SK-N-SH (cell line): ENCODE measurements around the gene KCNN3. TPM values are rescaled to one million over a fixed set of nuclear protein-coding genes. Genes with fewer than 3 reads are reported as not detected.
A peak's percentile ranks its signal among the peaks of the same experiment; 100 is the strongest.

ENCODE experiments used
- CTCF ChIA-PET: fragments of 300-600, 350-600 bp; formaldehyde crosslinking; extraction: SDS; loops from one replicate; lab custom pipeline; 2021; lab: Yijun Ruan, JAX
- POLR2A ChIA-PET: fragments of 350-600 bp; sonication (Branson Sonifier 250); formaldehyde crosslinking; extraction: SDS; loops from one replicate; lab custom pipeline; 2020; ENCODE audit warnings: antibody characterized with exemption, inconsistent platforms; lab: Yijun Ruan, JAX
- DNase-seq: peaks from one replicate; pipeline ENCODE4 v3.0.0; 2012
- H2AFZ ChIP-seq: fragments of 200-600 bp; sonication (generic); 2 replicates; pipeline ENCODE4 v1.8.1; 2016; ENCODE audit warnings: antibody characterized with exemption, mild to moderate bottlenecking, low read depth
- H3F3A ChIP-seq: fragments of 200-600 bp; sonication (generic); replicated peaks from 2 replicates; pipeline ENCODE3; 2016; ENCODE audit warnings: antibody characterized with exemption, mild to moderate bottlenecking; ENCODE audit not compliant: insufficient read depth
- H3K27ac ChIP-seq, 2 experiments: fragments of 200-500 bp in 1 of 2; fragments of 200-600 bp in 1 of 2; sonication (Bioruptor generic) in 1 of 2; sonication (generic), shearing (Covaris generic) in 1 of 2; 2 replicates each; pipeline versions ENCODE4 v1.5.1 to v1.6.1; 2014 to 2016; ENCODE audit warnings: low read depth in 2 of 2, inconsistent platforms in 1 of 2, low read length in 1 of 2, mild to moderate bottlenecking in 1 of 2, mixed read lengths in 1 of 2
- H3K27me3 ChIP-seq: fragments of 200-600 bp; sonication (generic), shearing (Covaris generic); 2 replicates; pipeline ENCODE4 v1.6.1; 2016; ENCODE audit warnings: mixed run types; ENCODE audit not compliant: insufficient read depth
- H3K36me3 ChIP-seq, 2 experiments: fragments of 200-500 bp in 1 of 2; fragments of 200-600 bp in 1 of 2; sonication (Bioruptor generic) in 1 of 2; sonication (generic) in 1 of 2; replicated peaks in 1 of 2; 2 replicates each; pipeline versions ENCODE3 to v1.5.1; 2014 to 2016; ENCODE audit warnings: low read length in 1 of 2, mild to moderate bottlenecking in 1 of 2; ENCODE audit not compliant: insufficient read depth in 2 of 2, control insufficient read depth in 1 of 2
- H3K4me1 ChIP-seq, 2 experiments: fragments of 200-500 bp in 1 of 2; fragments of 200-600 bp in 1 of 2; sonication (Bioruptor generic) in 1 of 2; sonication (generic), shearing (Covaris generic) in 1 of 2; 2 replicates each; pipeline versions ENCODE4 v1.5.1 to v1.6.1; 2014 to 2016; ENCODE audit warnings: low read depth in 1 of 2, low read length in 1 of 2, mixed run types in 1 of 2; ENCODE audit not compliant: insufficient read depth in 2 of 2, control insufficient read depth in 1 of 2
- H3K4me2 ChIP-seq: fragments of 200-600 bp; sonication (generic), shearing (Covaris generic); 2 replicates; pipeline ENCODE4 v1.6.1; 2017; ENCODE audit warnings: mixed run types
- H3K4me3 ChIP-seq, 2 experiments: fragments of 200-500 bp in 1 of 2; fragments of 200-600 bp in 1 of 2; sonication (Bioruptor generic) in 1 of 2; sonication (generic), shearing (Covaris generic) in 1 of 2; 2 replicates each; pipeline versions ENCODE4 v1.5.1 to v1.8.1; 2014 to 2016; ENCODE audit warnings: low read depth in 2 of 2, inconsistent platforms in 1 of 2, low read length in 1 of 2, mild to moderate bottlenecking in 1 of 2, mixed read lengths in 1 of 2, moderate library complexity in 1 of 2
- H3K79me2 ChIP-seq: fragments of 200-600 bp; sonication (generic); 2 replicates; pipeline ENCODE4 v1.8.1; 2017; ENCODE audit warnings: mild to moderate bottlenecking; ENCODE audit not compliant: insufficient read depth
- H3K9ac ChIP-seq: fragments of 200-600 bp; sonication (generic); 2 replicates; pipeline ENCODE4 v1.6.1; 2017; ENCODE audit warnings: mixed run types
- H3K9me2 ChIP-seq: fragments of 200-600 bp; sonication (generic); 2 replicates; pipeline ENCODE4 v1.6.1; 2017; ENCODE audit warnings: mixed run types
- H3K9me3 ChIP-seq: fragments of 200-600 bp; sonication (generic); 2 replicates; pipeline ENCODE4 v1.6.1; 2017; ENCODE audit warnings: mixed run types, mild to moderate bottlenecking, moderate library complexity
- H4K20me1 ChIP-seq: fragments of 200-600 bp; sonication (generic); 2 replicates; pipeline ENCODE4 v1.6.1; 2017; ENCODE audit warnings: mild to moderate bottlenecking, mixed run types; ENCODE audit not compliant: insufficient read depth
- EZH2phosphoT487 ChIP-seq: fragments of 200-600 bp; sonication (generic); IDR thresholded peaks from 2 replicates; pipeline ENCODE4 v1.6.1; 2017; ENCODE audit warnings: low read depth, mixed run types, mild to moderate bottlenecking, antibody characterized with exemption, moderate library complexity, borderline replicate concordance
- FOSL2 ChIP-seq: IDR thresholded peaks from 2 replicates; pipeline ENCODE4 v1.4.0; 2012; ENCODE audit warnings: low read depth, mild to moderate bottlenecking, moderate library complexity, borderline replicate concordance
- FOXJ3 ChIP-seq: sonication (generic); formaldehyde crosslinking; IDR thresholded peaks from 2 replicates; pipeline ENCODE4 v1.5.1; 2020; ENCODE audit warnings: mild to moderate bottlenecking, missing genetic modification reagents
- JUND ChIP-seq: IDR thresholded peaks from 2 replicates; pipeline ENCODE4 v1.4.0; 2012
- MAX ChIP-seq: IDR thresholded peaks from 2 replicates; pipeline ENCODE4 v1.4.0; 2012; ENCODE audit warnings: low read depth
- NFIC ChIP-seq: IDR thresholded peaks from 2 replicates; pipeline ENCODE4 v1.4.0; 2012; ENCODE audit warnings: borderline replicate concordance
- NRF1 ChIP-seq: IDR thresholded peaks from 2 replicates; pipeline ENCODE4 v1.6.1; 2012; ENCODE audit warnings: low read depth, mild to moderate bottlenecking, low read length
- RAD21 ChIP-seq: IDR thresholded peaks from 2 replicates; pipeline ENCODE4 v1.6.1; 2012; ENCODE audit warnings: mild to moderate bottlenecking, low read length
- RCOR1 ChIP-seq: fragments of 150-350 bp; IDR thresholded peaks from 2 replicates; pipeline ENCODE4 v1.6.1; 2017; ENCODE audit warnings: antibody characterized with exemption, low read length
- RFX5 ChIP-seq: IDR thresholded peaks from 2 replicates; pipeline ENCODE4 v1.6.1; 2012; ENCODE audit warnings: mild to moderate bottlenecking, improper control_type of control experiment, low read length
- SIN3A ChIP-seq: IDR thresholded peaks from 2 replicates; pipeline ENCODE4 v1.6.1; 2012; ENCODE audit warnings: low read depth, mild to moderate bottlenecking, low read length, moderate library complexity, borderline replicate concordance
- USF1 ChIP-seq: IDR thresholded peaks from 2 replicates; pipeline ENCODE4 v1.4.0; 2012; ENCODE audit warnings: low read depth, borderline replicate concordance
- YY1 ChIP-seq: IDR thresholded peaks from 2 replicates; pipeline ENCODE4 v1.4.0; 2012; ENCODE audit warnings: low read depth, mild to moderate bottlenecking
- WGBS: methylation state at CpG from one replicate; pipeline ENCODE4 v1.1.6; 2017; ENCODE audit warnings: low lambda C conversion rate; 5-methylcytosine and 5-hydroxymethylcytosine counted together
- polyA plus RNA-seq, 3 experiments: library from polyadenylated mRNA; depleted of rRNA; stranded (reverse); fragments of >200 nt; gene quantifications; 2 replicates each; pipeline ENCODE4 v1.2.3, GENCODE V29; 2012
- TF ChIP-seq, protein P1 (sequence below): fragments of 150-350 bp; IDR thresholded peaks from 2 replicates; pipeline ENCODE4 v1.6.1; 2017; ENCODE audit warnings: antibody characterized with exemption, low read length, low read depth, borderline replicate concordance

The KCNN3 gene
- polyA plus RNA-seq, 1 of the 3 experiments (the other 2 are of a cell fraction): 0.16 TPM

- Histone ChIP-seq H3K36me3 (no peaks in the 10 kb centered on the region), H3K9ac (peak overlapping the region; percentile 41; the same call in 1 of the 2 replicates), H3K9me2 (no peaks in the 10 kb centered on the region), H3K27ac (no peak overlapping the region; a peak in 1 of 4 replicates), H3K4me1 (peaks cover 14 to 40% of the 10 kb centered on the region in 2 experiments), H3K4me3 (peak overlapping the region; percentile 37 to 59), H3F3A (peaks cover 4% of the 10 kb centered on the region), H3K79me2 (no peaks in the 10 kb centered on the region), H3K9me3 (no peaks in the 10 kb centered on the region), H4K20me1 (no peaks in the 10 kb centered on the region), H3K4me2 (peak overlapping the region; percentile 94), H2AFZ (peak overlapping the region; percentile 86), H3K27me3 (peaks cover 8% of the 10 kb centered on the region; the same call in 1 of the 2 replicates)
- DNase-seq: peak; percentile 80
- 20% methylated on average over 14 of the region's 26 CpGs for WGBS
- POLR2A ChIA-PET: interaction anchor here (0.8 to 1.2 kb wide), 2 partner anchors 14 to 24 kb away, joined by 3 to 4 read pairs; no protein-coding TSS in a partner anchor
- TF ChIP-seq NFIC (peak; percentile 60; the same call in 1 of the 2 replicates), RAD21 (no peak), RCOR1 (0 out of 2 replicates have a peak, but pooled peaks have one; percentile 40)
- CTCF ChIA-PET: interaction anchor here (0.8 to 6.2 kb wide), 14 partner anchors 9 to 310 kb away, joined by 3 to 58 read pairs (median 4); no protein-coding TSS in a partner anchor
Measured at GRCh38 chr1:154869351-154870114, 548 bp downstream of the KCNN3 start.

DNA sequence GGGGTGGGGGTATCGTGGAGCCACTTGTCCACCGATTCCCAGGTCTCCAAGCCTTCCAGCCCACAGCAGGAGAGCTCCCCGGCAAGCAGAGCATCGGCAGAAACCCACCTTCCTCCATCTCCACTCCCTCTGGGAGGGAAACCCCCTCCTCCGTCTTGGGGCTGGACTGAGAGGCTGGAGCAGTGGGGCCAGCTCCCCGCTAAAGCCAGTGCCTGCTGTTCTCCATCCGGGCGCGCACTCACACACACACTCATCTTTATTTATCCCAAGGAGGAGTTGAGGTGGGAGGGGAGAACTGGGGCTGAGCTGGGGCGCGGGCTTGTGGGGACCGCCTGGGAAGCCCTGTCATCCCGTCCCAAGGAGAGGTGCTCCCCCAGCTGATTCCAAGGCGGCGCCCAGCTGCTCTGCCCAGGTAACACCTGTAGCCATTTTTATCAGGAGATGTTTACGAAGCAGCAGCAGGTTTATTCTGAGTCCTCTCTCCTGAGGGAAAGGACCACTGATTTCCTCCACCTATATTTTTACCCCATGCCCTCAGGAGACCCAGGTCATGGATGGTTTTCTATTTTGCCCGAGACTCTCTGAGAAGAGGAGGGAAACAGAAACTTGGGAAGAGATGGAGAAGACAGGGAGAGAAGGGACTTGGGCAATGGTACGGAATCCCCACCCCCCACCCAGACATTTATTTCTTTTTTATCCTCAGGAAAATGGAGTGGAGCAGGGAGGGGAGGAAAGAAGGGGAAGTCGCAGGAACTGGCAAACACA is 2.1 kb downstream of the KCNN3 start:
- Histone ChIP-seq H3K4me3 (peak overlapping the region; percentile 37 to 59), H4K20me1 (no peaks in the 10 kb centered on the region), H3K36me3 (no peaks in the 10 kb centered on the region), H3F3A (peaks cover 4% of the 10 kb centered on the region), H2AFZ (peak overlapping the region; percentile 77; the same call in 1 of the 2 replicates), H3K4me2 (peak overlapping the region; percentile 94), H3K4me1 (peaks cover 14 to 40% of the 10 kb centered on the region in 2 experiments), H3K9ac (no peak overlapping the region), H3K27me3 (peaks cover 8% of the 10 kb centered on the region; the same call in 1 of the 2 replicates), H3K9me3 (no peaks in the 10 kb centered on the region), H3K79me2 (no peaks in the 10 kb centered on the region), H3K9me2 (no peaks in the 10 kb centered on the region), H3K27ac (no peak overlapping the region)
- no peak for DNase-seq
- POLR2A ChIA-PET: interaction anchor here (0.6 to 1.2 kb wide), 2 partner anchors 12 to 70 kb away, joined by 3 read pairs; no protein-coding TSS in a partner anchor
- CTCF ChIA-PET: interaction anchor here (0.7 to 6.2 kb wide), 13 partner anchors 10 to 199 kb away, joined by 3 to 58 read pairs (median 4); partner anchors contain the start of gene PMVK
- TF ChIP-seq NRF1: no peak
- TF ChIP-seq JUND: no peak
- TF ChIP-seq SIN3A: no peak
- TF ChIP-seq FOSL2: no peak
- no peak for TF ChIP-seq USF1
- TF ChIP-seq MAX: no peak
- TF ChIP-seq FOXJ3: no peak
- TF ChIP-seq, protein P1, sequence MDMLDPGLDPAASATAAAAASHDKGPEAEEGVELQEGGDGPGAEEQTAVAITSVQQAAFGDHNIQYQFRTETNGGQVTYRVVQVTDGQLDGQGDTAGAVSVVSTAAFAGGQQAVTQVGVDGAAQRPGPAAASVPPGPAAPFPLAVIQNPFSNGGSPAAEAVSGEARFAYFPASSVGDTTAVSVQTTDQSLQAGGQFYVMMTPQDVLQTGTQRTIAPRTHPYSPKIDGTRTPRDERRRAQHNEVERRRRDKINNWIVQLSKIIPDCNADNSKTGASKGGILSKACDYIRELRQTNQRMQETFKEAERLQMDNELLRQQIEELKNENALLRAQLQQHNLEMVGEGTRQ: no peak
- no peak for TF ChIP-seq EZH2phosphoT487
- TF ChIP-seq RCOR1: no peak
- no peak for TF ChIP-seq YY1
- no peak for TF ChIP-seq RFX5
- 19% methylated on average over 15 of the region's 19 CpGs for WGBS
